K562 (cell line): ENCODE results near the gene DOLPP1. TPM values are rescaled to one million over a fixed set of nuclear protein-coding genes. Genes with fewer than 3 reads are reported as not detected.

Source experiments
- ATAC-seq: fragments of 200-7000 bp; cut with Tn5 transposase; 3 replicates; pipeline ENCODE4 v1.9.1; 2020; ENCODE audit warnings: moderate library complexity
- BruUV-seq: library from RNA; stranded (reverse); fragments of 400-500 nt; replicated peaks from 2 replicates; lab custom pipeline; 2021; lab: Mats Ljungman, UMichigan
- CTCF ChIA-PET: fragments of 300-600 bp; formaldehyde crosslinking; extraction: SDS; loops from one replicate; lab custom pipeline; 2021; ENCODE audit warnings: low intra/inter-chr PET ratio; lab: Yijun Ruan, JAX
- POLR2A ChIA-PET: fragments of 300-600, 350-650 bp; sonication (Branson Sonifier 250); formaldehyde crosslinking; extraction: SDS; loops from one replicate; lab custom pipeline; 2021; ENCODE audit warnings: antibody characterized with exemption, inconsistent platforms; lab: Yijun Ruan, JAX
- DNase-seq, 4 experiments: peaks; one replicate each; pipeline versions ENCODE4 v3.0.0 to v3.0.0-alpha.2; 2011 to 2018; ENCODE audit warnings: low spot score in 3 of 4, mixed read lengths in 3 of 4; ENCODE audit errors: extremely low read depth in 1 of 4
- FAIRE-seq: peaks from 2 replicates; lab custom pipeline; 2011; peaks lifted over from hg19 to GRCh38; lab: Jason Lieb, UNC
- H2AFZ ChIP-seq: 2 replicates; pipeline ENCODE4 v1.6.0; 2011; ENCODE audit warnings: low read depth, low read length, control low read depth, inconsistent platforms
- H3K27ac ChIP-seq: fragments of 200-600 bp; 3 replicates; pipeline ENCODE4 v1.8.0; 2011; ENCODE audit warnings: low read depth, mild to moderate bottlenecking, control low read depth, inconsistent platforms, low read length, moderate library complexity, mixed read lengths; ENCODE audit errors: extremely low read depth
- H3K27me3 ChIP-seq, 2 experiments: fragments of 300-600 bp in 1 of 2; 2 replicates in 1 of 2; 3 replicates in 1 of 2; pipeline versions ENCODE4 v1.6.0 to v1.8.0; 2011; ENCODE audit warnings: inconsistent platforms in 2 of 2, low read length in 2 of 2, mild to moderate bottlenecking in 1 of 2, mixed read lengths in 1 of 2, moderate library complexity in 1 of 2; ENCODE audit not compliant: control insufficient read depth in 2 of 2, insufficient read depth in 2 of 2
- H3K36me3 ChIP-seq: fragments of 300-600 bp; 3 replicates; pipeline ENCODE4 v1.8.0; 2011; ENCODE audit warnings: mild to moderate bottlenecking, low read length, inconsistent platforms; ENCODE audit not compliant: control insufficient read depth, insufficient read depth
- H3K4me1 ChIP-seq, 2 experiments: fragments of 200-600 bp in 1 of 2; replicated peaks in 1 of 2; 2 replicates in 1 of 2; 3 replicates in 1 of 2; pipeline versions ENCODE4 v1.5.1 to v1.8.0; 2011; ENCODE audit warnings: inconsistent platforms in 2 of 2, low read length in 2 of 2, mild to moderate bottlenecking in 1 of 2, mixed read lengths in 1 of 2, moderate library complexity in 1 of 2; ENCODE audit not compliant: control insufficient read depth in 2 of 2, insufficient read depth in 2 of 2
- H3K4me2 ChIP-seq: 2 replicates; pipeline ENCODE4 v1.6.1; 2011; ENCODE audit warnings: low read length, control low read depth, inconsistent platforms, mixed read lengths; ENCODE audit not compliant: insufficient read depth
- H3K4me3 ChIP-seq: fragments of 200-600 bp; sonication (generic), shearing (Covaris generic); 2 replicates; pipeline ENCODE4 v1.5.1; 2016; ENCODE audit warnings: control low read depth, inconsistent platforms
- H3K79me2 ChIP-seq: fragments of 200-600 bp; 3 replicates; pipeline ENCODE4 v1.8.0; 2011; ENCODE audit warnings: low read length, inconsistent platforms; ENCODE audit not compliant: control insufficient read depth, insufficient read depth
- H3K9ac ChIP-seq, 2 experiments: 2 replicates each; pipeline versions ENCODE4 v1.6.0 to v1.6.1; 2011; ENCODE audit warnings: low read depth in 2 of 2, low read length in 2 of 2, control low read depth in 1 of 2, inconsistent platforms in 1 of 2, mild to moderate bottlenecking in 1 of 2, mixed read lengths in 1 of 2; ENCODE audit not compliant: insufficient read depth in 1 of 2
- H3K9me1 ChIP-seq: one replicate; pipeline ENCODE4 v1.6.0; 2011; ENCODE audit warnings: inconsistent platforms, mild to moderate bottlenecking, low read length, moderate library complexity; ENCODE audit not compliant: control insufficient read depth, insufficient read depth
- H3K9me3 ChIP-seq: replicated peaks from 2 replicates; pipeline ENCODE4 v1.5.1; 2011; ENCODE audit warnings: low read depth, low read length, inconsistent platforms; ENCODE audit not compliant: control insufficient read depth, insufficient read depth
- H4K20me1 ChIP-seq: replicated peaks from 2 replicates; pipeline ENCODE4 v1.6.1; 2011; ENCODE audit warnings: low read length, inconsistent platforms, mixed read lengths; ENCODE audit not compliant: control insufficient read depth, insufficient read depth
- BCOR ChIP-seq: fragments of 450-650 bp; IDR thresholded peaks from 2 replicates; pipeline ENCODE4 v1.6.1; 2016
- DDX20 ChIP-seq: fragments of 450-650 bp; IDR thresholded peaks from 2 replicates; pipeline ENCODE4 v1.6.1; 2016; ENCODE audit warnings: missing genetic modification characterization, low read depth, mild to moderate bottlenecking, missing compliant biosample characterization, moderate library complexity
- HMGXB4 ChIP-seq: sonication (generic); formaldehyde crosslinking; IDR thresholded peaks from 2 replicates; pipeline ENCODE4 v1.8.1; 2023; ENCODE audit warnings: mild to moderate bottlenecking, missing genetic modification reagents
- ILF3 ChIP-seq: fragments of 450-650 bp; IDR thresholded peaks from 2 replicates; pipeline ENCODE4 v1.6.1; 2018; ENCODE audit warnings: antibody characterized with exemption, mild to moderate bottlenecking, moderate library complexity, borderline replicate concordance
- ZNF3 ChIP-seq: fragments of 250-450 bp; sonication (Bioruptor Pico); IDR thresholded peaks from 2 replicates; pipeline ENCODE4 v1.5.0; 2021; ENCODE audit warnings: mild to moderate bottlenecking, moderate library complexity
- WGBS: fragments of 100-300 bp; shearing (Covaris generic); methylation state at CpG from one replicate; pipeline ENCODE4 v1.1.6; 2016; ENCODE audit warnings: low coverage, mixed read lengths; ENCODE audit not compliant: insufficient coverage; ENCODE audit errors: missing lambda C conversion rate; 5-methylcytosine and 5-hydroxymethylcytosine counted together
- in situ Hi-C: fragments of 300-500 bp; cut with MboI; formaldehyde crosslinking; loops from 4 replicates; pipeline ENCODE4 v1.15.0; 2018; ENCODE audit warnings: inconsistent platforms, mixed read lengths
- intact Hi-C: fragments of 100-400 bp; cut with micrococcal nuclease; formaldehyde crosslinking; loops from 2 replicates; pipeline ENCODE4 v1.14.2; 2022
- polyA plus RNA-seq, 8 experiments: library from polyadenylated mRNA; depleted of rRNA in 4 of 8; stranded (reverse) in 5 of 8; unstranded in 3 of 8; fragments of >200 nt; fragmentation: Nextera tagmentation in 2 of 8; fragmentation: Illumina TruSeq in 1 of 8; extraction: Ambion mirVana in 2 of 8; extraction: Trizol in 1 of 8; gene quantifications; 2 replicates each; pipeline versions ENCODE4 v1.2.1 to v1.2.3, GENCODE V29; 2011 to 2014; ENCODE audit warnings: inconsistent platforms in 1 of 8, missing spikeins in 1 of 8
- total RNA-seq, 7 experiments: library from RNA; depleted of rRNA in 6 of 7; stranded (reverse); fragments of >200 nt in 6 of 7; fragmentation: Illumina TruSeq in 2 of 7; extraction: Trizol in 2 of 7; gene quantifications; 2 replicates each; pipeline versions ENCODE4 v1.2.1 to v1.2.3, GENCODE V29; 2011 to 2021; ENCODE audit warnings: low replicate concordance in 1 of 7
- TF ChIP-seq, protein P1 (sequence below): IDR thresholded peaks from 2 replicates; pipeline ENCODE4 v1.6.1; 2012; ENCODE audit warnings: low read depth, low read length, improper control_type of control experiment, borderline replicate concordance
- TF ChIP-seq, protein P2 (sequence below): fragments of 450-650 bp; IDR thresholded peaks from 2 replicates; pipeline ENCODE4 v1.6.1; 2016

DOLPP1 gene
- total and polyA plus RNA-seq, 9 of the 15 experiments (the other 6 are each of a cell fraction or from before 2014, with no cell fraction given): 3.0 to 39.8 (median 30.5) TPM

DNA sequence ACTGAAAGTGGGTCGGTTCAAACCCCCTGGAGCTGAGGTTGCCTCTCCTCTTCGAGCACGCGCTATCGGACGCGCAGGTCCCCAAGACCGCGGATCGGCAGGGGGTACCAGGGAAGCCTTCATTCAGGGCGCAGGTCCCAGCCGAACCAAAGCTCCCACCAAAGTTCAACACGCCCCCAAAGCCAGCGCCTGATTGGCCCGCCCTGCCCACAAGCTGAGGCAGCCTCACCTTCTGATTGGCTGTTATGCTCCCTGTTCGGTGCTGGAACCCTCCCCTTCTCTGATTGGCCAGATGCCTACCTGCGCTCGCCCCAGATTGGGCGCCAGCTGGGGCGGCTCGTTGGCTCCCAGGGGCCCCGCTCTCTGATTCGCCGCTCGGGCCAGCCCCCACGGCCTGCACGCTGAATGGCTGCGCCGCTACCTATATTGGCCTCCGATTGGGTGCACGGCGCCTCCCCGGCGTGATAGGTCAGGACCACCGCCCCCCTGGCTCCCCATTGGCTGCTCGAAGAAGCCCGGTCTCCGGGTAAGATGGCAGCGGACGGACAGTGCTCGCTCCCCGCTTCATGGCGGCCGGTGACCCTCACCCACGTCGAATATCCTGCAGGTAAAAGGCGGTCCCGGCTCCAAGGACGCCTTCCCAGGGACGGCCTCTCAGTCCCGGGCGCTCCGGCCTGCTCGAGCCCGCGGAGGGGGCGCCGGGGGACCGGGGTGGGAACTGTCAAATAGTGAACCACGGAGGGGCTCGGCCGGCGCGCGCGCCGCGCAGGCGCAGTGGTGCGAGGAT is at the start of gene DOLPP1 (continued):
- TF ChIP-seq, protein P1, sequence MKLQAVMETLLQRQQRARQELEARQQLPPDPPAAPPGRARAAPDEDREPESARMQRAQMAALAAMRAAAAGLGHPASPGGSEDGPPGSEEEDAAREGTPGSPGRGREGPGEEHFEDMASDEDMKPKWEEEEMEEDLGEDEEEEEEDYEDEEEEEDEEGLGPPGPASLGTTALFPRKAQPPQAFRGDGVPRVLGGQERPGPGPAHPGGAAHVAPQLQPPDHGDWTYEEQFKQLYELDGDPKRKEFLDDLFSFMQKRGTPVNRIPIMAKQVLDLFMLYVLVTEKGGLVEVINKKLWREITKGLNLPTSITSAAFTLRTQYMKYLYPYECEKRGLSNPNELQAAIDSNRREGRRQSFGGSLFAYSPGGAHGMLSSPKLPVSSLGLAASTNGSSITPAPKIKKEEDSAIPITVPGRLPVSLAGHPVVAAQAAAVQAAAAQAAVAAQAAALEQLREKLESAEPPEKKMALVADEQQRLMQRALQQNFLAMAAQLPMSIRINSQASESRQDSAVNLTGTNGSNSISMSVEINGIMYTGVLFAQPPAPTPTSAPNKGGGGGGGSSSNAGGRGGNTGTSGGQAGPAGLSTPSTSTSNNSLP: no peak
- TF ChIP-seq BCOR: 0 out of 2 replicates have a peak, but pooled peaks have one; percentile 98
- no peak for TF ChIP-seq ILF3
- TF ChIP-seq, protein P2, sequence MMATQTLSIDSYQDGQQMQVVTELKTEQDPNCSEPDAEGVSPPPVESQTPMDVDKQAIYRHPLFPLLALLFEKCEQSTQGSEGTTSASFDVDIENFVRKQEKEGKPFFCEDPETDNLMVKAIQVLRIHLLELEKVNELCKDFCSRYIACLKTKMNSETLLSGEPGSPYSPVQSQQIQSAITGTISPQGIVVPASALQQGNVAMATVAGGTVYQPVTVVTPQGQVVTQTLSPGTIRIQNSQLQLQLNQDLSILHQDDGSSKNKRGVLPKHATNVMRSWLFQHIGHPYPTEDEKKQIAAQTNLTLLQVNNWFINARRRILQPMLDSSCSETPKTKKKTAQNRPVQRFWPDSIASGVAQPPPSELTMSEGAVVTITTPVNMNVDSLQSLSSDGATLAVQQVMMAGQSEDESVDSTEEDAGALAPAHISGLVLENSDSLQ: peak; percentile 51; the same call in 1 of the 2 replicates

DNA sequence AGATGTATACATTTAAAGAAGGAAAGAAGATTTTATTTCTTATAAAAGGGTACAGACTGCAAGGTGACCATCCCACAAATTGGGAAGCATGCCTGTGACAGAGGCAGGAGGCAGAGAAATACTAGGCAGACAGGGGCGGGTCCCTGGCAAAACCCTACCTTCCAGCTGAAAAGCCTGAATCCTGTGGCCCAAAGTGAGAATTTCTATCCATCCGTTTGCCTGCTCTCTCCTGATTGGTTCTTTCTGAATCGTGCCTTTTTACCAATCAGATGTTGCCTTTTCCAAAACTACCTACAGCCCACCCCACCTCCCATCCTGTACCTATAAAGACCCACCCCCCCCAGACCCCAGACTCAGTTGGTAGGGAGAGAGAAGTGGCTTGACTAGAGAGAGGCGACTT is 49.4 kb upstream of the DOLPP1 start:
- H3K79me2 ChIP-seq: peaks cover 16% of the 10 kb centered on the region
- DNase-seq (no peak), ATAC-seq (no peak), FAIRE-seq (no peak)
- H3K27ac ChIP-seq: no peak overlapping the region
- no peaks in the 10 kb centered on the region for H3K9me3 ChIP-seq
- in situ Hi-C loops: no loop called here
- ChIA-PET POLR2A (no interaction called here), CTCF (no interaction called here)
- no peak overlapping the region for H3K4me2 ChIP-seq
- no peak overlapping the region for H3K9ac ChIP-seq
- H3K27me3 ChIP-seq: no peaks in the 10 kb centered on the region
- H3K4me1 ChIP-seq: peaks cover 40 to 67% of the 10 kb centered on the region in 2 experiments
- H2AFZ ChIP-seq: no peak overlapping the region
- H4K20me1 ChIP-seq: no peaks in the 10 kb centered on the region
- intact Hi-C loops: no loop called here
- no peaks in the 10 kb centered on the region for H3K36me3 ChIP-seq
- no TSS peak for BruUV-seq
- H3K9me1 ChIP-seq: no peaks in the 10 kb centered on the region
- H3K4me3 ChIP-seq: no peak overlapping the region
- WGBS: 71% methylated on average over 4 of the region's 4 CpGs
- no peak for TF ChIP-seq ZNF3
- TF ChIP-seq HMGXB4 (CRISPR knock-in tag): no peak
- TF ChIP-seq DDX20: no peak
